Ramos (cell line): ENCODE results near the gene ZBTB38.

Source experiments
- in situ Hi-C: fragments of 300-500 bp; cut with MboI; formaldehyde crosslinking; loops from one replicate; pipeline ENCODE4 v1.14.3; 2022; ENCODE audit warnings: low sequenced_read_pairs; ENCODE audit not compliant: unreplicated experiment

Gene ZBTB38

DNA sequence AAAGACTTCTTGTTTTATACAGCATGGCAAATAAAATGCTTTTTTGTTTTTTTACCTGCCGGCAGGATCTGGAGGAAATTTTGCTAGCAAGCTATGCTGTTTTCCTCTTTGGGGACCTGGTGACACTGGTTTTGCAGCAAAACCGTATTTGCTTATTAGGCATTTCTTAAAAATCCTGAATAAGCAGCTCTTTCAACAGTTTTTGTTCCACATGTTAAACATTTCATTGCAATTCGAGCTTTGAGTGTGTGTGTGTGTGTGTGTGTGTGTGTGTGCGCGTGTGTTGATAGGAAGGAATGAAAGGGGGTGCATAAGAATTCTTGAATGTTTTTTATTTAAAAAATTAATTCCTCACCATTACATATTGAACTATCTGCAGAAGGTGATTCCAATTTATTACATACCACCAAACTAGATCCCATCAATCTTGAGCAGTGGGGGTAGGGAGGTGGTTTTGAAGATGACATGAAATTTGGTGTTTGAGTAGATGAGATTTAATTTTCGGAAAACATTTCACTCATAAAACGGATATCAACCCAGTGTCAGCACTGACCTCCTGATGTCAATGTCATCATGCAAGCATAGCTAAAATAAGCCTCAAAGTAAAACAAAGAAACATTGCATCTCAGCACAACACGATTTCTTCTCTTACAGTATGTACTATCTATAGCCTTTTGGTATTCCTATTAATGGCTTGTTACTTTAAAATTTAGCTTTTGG is 17.3 kb downstream of the ZBTB38 start:
- in situ Hi-C loops, result no loop called here

DNA sequence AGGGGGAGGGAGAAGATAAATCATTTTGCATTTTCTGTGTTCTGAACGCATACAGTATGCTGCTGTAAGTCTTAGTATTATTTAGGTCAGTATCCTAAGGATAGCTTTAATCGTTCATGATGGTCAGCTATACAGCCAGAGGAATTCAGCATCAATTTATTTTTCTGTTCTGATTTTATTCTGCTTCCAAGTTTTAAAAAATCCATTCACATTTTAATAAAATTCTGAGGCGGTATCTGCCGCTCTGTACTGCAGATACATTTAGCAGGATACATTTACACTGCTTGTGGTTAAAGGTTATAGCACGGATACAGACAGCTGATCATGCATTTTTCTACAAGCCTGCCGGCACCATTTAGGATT is 17.8 kb downstream of the ZBTB38 start:
- in situ Hi-C loops, result no loop called here

DNA sequence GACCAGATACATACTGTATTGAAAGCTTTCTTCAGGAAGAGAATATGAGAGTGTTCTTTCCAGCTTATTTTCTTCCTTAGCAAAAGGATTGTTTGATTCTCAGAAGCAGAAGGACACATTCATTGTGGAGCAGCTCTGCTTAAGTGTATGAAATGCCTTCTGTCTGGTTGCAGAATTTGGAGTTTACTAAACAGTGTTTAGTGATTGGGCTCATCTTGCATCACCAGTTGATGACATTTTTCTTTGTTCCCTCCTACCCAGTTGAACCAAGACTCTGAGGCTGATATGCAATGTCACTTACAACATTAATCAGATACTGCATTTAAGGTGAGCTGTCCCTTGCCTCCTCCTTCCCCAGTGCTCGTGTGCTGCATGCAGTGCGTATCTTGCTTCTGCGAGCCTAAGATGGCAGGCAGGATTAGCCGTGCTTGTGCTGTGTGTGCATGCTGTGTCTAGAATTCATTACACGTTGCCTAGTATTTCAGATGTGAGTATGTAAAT is 18.4 kb downstream of the ZBTB38 start:
- in situ Hi-C loops, result no loop called here

DNA sequence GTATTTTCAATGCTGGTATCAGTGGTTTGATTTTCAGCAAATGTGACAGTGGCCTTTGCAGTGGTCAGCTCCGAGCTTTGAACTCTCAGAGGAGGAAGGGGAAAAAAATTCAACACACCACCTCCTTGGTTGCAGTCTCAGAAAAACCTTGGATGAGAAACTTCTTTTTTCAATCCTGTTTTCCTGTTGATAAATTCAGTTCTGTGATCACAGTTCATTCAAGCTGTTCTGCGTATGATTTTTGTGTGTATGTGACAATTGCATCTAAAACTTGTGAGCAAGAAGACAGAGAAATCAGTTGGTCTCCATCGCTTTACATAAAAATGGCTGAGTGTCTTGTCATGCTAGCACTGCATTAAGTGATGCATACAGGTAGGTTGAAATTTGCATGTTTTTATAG is 19.2 kb downstream of the ZBTB38 start:
- in situ Hi-C loops, result no loop called here

DNA sequence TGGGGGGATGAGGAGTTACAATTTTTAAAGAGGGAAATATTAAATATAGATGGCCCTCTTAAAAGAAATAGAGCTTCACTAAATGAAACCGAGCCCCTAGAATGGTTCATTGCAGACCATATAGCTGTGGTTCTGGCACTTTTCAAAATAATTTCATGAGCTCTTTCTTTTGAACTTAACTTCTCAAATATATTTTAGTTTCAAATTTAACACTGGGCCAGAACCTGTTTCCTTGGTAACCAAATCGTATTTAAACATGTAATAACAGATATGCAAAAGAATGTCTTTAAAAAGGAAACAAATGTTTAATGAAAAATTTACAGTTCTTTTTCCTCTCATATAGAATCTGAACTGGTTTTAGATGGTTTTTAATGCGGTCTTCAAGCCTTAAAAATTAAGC is 20.1 kb downstream of the ZBTB38 start:
- in situ Hi-C loops, result no loop called here

DNA sequence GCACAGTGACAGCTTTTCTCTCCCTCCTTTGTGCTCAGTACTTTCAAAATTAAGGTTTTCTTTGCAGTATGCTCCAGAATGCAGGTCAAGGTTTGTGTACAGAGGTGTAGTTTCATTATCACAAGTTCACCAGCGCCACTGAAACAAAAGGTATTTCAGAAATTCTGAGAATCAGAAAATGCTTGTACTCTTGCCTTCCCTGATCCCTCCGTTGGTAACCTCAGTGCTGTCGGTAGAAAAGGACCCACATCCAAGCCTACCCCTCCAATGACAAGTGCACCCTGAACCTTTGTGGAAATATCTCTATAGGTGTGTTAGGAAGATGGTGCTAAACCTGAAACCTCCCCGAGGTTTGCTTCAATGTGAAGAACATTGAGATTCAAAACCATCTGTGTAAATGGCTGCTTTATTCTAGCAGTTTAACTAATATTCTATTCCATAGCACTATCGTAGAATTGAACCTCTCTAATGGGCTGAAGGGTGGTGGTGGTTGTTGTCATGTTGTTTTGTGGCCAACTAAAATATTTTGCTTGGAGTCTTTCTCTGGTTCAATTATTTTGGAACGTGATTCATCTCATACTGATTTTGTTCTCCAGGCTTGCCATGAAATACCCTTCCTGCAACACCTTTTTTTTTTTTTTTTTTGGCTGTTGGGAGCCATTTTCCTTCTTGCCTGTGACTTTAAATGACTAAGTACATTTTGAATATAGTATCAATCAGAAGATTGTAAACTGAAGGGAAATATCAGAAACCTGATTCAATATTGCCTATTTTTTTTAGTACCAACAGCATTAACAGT is 20.7 kb downstream of the ZBTB38 start:
- in situ Hi-C loops, result no loop called here

DNA sequence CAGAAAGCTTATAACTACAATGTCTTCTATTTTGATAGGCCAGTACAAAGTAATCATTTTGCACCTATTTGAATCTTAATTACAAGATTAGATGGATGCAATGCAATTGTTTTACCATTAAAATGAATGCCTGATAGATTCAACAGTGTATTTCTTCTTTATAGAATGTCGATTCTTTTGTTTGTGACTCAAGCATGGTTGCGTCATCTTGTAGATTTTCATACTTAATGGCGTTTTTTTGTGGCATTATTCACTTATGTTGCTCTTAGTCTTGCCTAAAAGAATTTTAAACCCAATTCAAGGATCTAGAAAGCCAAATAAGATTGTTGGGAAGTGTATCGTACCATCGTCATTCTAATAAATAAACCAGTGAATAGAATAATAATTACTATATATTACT is 21.4 kb downstream of the ZBTB38 start:
- in situ Hi-C loops, result no loop called here

DNA sequence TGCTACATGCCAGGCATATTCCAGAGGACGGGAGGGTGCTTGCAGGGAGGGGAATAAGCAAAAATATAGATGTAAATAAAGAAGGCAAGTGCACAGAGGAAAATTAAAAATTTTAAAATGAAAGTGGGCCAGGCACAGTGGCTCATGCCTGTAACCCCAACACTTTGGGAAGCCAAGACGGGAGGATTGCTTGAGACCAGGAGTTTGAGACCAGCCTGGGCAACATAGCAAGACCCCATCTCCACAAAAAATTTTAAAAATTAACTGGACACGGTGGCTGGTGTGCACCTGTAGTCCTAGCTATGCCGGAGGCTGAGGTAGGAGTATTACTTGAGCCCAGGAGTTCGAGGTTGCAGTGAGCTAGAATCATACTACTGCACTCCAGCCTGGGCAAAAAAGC is 22.4 kb downstream of the ZBTB38 start:
- in situ Hi-C loops, result no loop called here

DNA sequence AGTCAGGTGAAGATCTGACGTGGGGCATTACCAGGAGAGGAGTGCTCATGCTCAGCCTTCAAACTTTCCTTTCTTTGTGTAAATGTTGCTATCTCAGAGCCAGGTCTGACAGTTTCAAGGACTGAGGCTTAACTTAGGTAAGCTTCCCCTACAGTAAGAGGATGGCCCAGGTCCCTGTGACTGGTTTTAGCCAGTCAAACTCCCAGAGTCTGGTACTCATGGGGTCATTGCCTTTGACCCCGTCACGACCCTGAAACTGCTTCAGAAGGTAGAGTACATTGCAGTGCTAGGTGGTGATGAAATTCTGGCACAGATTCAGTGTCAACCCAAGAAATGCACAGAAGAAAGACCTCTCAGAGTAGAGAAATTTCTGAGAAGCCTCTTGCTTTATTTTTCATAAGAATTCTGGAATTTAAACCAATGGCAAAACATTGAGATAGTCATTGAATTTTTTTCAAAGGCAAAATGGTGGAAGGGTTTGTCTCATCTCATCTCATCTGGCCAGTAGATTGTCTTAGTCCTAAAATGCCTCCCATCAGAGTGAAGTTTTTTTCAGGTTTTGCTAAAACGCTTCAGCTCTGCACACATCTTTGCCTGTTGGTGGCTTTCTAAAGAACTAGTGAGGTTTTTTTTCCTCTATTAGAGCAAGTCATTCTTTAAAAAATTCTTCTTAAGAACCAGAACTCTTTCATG is 23.1 kb downstream of the ZBTB38 start:
- in situ Hi-C loops, result no loop called here

DNA sequence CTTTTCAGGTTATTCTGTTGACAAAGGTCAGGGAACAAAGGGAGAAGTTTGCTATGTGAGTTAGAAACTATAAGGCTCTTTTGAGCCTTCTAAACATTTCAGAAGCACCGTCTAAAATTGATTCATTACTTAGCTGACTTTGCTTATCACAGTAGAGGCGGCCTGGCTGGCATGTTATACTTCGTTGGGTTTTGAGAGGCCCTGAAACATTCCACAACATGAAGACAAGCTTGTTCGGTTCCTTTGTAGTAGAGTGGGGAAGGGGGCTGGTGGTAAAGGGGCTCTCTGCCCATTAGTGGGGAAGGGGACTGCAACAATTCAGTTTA is 23.6 kb downstream of the ZBTB38 start:
- in situ Hi-C loops, result no loop called here

DNA sequence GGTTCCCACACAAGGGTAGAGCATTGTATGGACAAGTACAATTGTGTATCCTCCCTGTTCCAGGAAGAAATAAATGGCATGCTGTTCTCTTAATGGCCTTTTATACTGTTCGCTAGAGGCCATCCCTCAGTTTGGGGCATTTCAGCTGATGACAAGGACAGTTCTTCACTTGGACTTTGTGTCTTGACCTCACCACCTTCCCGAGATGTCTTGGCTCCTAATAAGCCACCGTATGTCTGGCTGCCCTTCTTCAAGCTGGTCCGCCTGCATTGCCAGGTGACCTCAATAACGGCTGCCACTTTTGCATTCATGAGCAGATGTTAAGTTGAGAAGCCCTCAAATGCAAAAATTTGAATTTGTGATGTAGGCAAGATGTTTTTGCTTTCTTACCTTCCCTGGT is 24.1 kb downstream of the ZBTB38 start:
- in situ Hi-C loops, result no loop called here

DNA sequence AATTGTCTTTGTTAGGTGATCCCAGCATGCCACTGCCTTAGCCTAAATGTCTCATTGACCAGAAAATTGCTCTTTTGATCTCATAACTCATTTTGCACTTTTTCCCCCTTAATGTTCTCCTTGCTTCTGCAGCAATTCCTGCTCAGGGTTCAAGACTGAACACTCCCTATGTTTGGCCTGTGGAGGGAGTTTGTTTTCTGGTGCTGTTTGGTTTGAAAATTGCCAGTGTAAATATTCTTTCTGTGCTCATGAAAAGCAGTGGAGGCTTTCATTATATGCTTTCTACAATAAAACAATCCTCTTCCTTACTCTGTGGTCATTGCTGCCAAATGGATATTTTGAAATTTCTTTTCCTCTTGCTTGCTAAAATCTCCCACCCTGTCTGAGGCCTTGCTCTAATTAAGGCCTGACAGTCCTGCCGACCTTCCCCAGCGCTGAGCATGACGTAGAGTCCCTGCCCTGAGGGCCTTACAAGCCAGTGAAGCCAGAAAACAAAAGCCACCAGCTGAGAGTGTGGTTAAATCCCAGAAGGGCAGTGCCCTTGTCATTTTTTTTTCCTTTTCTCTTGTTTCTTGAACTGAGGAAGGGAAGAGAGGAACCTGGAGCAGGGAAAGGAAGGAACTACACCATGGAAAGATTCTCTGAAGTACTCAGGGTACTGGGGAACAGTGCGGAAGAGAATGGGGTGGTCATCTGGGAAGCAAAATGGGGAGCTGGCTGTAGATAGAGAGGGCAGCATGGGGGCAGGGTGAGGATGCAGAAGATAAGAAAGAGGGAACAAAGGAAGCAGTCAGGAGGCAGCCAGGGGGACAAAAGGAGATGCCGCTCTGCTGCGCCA is 24.8 kb downstream of the ZBTB38 start:
- in situ Hi-C loops, result no loop called here

DNA sequence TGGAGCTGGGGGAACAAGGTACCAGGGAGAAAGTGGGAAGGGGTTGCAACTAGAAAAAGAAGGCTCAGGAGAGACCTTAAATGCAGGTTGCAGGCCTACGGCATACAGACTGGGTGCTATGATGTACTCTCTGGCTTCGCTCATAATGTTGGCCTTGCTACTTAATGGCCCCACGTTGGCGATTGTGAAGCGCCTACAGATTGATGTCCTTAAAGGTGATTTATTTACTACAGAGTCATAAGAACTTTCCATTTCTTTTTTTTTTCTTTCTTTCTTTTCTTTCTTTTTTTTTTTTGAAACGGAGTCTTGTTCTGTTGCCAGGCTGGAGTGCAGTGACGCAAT is 25.4 kb downstream of the ZBTB38 start:
- in situ Hi-C loops, result no loop called here

DNA sequence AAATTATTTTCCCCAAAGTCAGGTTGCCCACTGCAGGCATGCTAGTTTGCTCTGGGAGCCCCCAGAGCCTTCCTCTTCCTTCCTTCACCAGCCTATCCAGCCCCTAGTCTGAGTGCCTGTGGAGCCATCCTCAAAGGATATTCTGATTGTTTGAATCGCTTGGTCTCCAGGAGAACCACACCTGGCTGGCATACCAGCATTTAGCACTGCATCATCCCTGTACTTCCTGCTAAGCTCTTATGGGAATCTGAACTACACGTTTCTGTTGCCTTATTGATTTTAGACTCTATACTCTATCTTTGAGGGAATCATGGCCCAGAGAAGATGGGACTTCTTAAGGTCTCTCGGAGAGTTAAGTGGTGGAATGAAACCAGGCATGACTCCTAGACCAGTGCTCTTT is 26.3 kb downstream of the ZBTB38 start:
- in situ Hi-C loops, result no loop called here

DNA sequence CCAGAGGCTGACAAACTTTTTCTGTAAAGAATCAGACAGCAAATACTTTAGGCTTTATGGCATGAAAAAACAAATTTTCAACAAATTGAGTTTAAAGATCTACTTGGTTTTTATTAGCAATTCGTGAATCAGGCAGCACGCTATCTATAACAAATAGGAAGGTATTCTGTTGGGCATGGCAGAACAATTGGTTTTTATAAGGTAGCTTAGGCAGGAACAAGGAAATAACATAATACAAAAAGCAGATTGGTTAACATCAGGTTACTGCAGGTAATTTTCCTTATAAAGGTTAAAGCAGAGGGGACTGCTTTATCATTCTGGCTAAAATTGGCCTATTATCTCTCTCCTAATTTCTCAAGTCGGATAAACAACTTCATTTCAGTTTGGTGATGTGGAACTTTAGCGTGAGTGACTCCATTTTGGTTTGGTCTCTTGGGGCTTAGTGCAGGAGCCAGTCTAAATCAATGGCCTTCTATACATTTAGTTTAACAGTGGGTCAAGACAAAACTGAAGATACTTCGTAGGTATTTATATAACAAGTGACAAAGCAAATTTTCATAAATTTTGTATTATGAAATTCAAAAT is 26.8 kb downstream of the ZBTB38 start:
- in situ Hi-C loops, result no loop called here

DNA sequence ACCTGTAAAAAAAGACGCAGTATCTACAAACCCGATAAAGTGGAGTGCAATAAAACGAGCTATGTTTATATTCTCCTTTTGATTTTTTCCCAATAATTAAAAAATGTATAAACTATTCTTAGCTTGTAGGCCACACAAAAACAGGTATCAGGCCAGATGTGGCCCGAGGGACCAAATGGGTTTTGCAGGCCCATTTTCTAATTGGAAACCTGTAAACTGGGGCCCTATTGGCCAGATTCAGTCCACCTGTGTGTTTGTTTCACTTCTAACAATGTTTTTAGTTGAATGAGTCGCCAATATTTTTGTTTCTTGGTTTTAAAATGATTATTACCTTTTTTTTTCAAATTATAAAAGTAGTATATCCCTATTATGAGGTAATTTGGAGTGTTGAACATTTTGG is 29.7 kb downstream of the ZBTB38 start:
- in situ Hi-C loops, result no loop called here

DNA sequence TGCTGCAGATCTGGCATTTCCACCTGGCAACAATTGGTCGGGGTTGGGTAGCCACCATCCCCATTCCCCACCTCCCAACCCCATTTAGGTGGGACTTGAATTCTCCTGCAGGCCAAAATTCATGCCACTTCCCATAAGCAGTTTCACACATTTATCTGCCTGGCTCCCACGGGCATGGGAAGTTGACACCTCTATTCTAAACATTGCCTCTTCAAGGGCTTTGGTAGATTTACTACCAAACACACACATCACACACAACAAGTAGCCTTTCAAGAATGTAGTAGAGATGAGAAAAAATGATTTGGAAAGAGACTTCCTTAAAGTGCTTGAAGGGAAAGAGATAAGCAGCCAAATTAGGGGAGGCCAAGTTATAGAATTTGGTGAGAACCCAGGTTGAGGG is 30.9 kb downstream of the ZBTB38 start:
- in situ Hi-C loops, result no loop called here

DNA sequence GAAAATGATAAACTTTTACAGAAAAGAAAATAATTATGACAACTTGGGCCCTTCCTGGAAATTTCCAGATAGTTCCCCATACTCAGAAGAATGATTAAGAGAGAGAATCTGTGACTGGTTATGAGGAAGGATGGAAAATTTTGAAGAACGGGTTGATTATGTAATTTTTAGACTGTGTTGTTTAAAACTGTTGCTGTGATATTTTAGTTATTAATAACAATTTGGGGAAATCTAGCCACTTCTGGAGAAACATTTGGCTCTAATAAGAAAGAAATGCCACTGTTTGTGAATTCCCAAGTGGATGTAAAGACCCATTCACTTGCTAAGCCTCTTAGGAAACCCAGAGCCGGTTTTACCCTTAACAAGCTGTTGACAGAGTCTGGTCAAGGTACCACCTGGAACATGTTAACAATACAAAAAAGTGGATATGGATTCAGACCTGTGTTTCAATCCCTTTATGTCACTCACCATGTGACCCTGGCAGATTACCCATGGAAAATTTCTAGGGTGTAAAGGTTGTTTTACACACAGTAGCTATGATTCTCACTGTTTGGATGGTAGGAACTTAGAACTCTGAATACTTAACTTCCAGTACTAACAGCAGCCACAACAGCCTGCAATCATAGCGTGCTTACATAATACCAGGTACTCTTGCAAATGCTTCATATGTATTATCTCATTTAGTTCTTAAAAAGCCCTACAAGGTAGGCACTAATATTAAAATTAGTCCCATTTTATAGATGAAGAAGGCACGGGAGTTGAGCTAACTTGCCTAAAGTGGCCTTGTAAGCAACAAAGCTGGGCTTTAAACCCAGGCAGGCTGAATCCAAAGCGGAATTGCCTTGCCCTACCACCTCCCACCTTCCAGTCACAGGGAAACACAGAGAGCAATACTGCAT is 32.0 kb downstream of the ZBTB38 start:
- in situ Hi-C loops, result no loop called here

DNA sequence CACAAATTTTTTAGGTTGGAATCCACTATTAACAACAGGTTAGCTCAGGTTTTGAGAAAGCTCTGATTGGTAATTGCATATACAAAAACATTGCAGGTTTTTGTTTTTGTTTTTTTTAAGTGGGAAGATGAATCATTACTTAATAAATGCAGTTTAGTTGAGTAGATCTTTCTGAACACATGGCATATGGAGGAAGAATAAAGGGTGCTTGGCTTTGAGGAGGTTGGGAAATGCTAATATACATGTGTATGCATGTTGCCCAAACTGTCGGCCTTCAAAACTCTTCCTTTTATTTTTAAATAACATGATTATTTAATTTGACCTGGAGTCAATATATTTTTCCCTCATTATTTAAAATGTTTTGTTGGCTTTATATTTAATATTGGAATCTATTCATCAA is 32.8 kb downstream of the ZBTB38 start:
- in situ Hi-C loops, result no loop called here
